Smooth muscle cell of trachea (primary cell): ENCODE results near the gene NARF. TPM values are rescaled to one million over a fixed set of nuclear protein-coding genes. Genes with fewer than 3 reads are reported as not detected.

Source experiments
- total RNA-seq: library from RNA; depleted of rRNA; stranded (reverse); fragments of >200 nt; gene quantifications from 2 replicates; pipeline ENCODE4 v1.2.1, GENCODE V29; 2014

The NARF gene
- 33.1 and 39.1 TPM in 2 replicates for total RNA-seq

GRCh38 chr17:82458179-82458884, at the start of gene NARF:
NARF (plus strand) TSS chr17:82458741; CDS start chr17:82458804, 63 bp downstream.

GRCh38 chr17:82418001-82418986, 40.2 kb upstream of the NARF start, which contains the start of the genes HEXD and OGFOD3:
HEXD (plus strand) TSS chr17:82418347; CDS start chr17:82419800, 1,453 bp downstream.
OGFOD3 (minus strand) TSS chr17:82418586; CDS start chr17:82418485, 101 bp downstream.

GRCh38 chr17:82450357-82451106, 8.0 kb upstream of the NARF start, which contains the start of gene CYBC1:
CYBC1 (minus strand) TSS chr17:82450752; CDS start chr17:82449254, 1,498 bp downstream.

GRCh38 chr17:82518826-82519810, 60.6 kb downstream of the NARF start, which contains the start of gene FOXK2:
FOXK2 (plus strand) TSS chr17:82519732; CDS start chr17:82519889, 157 bp downstream.

Other genes starting within 250 kb of the NARF start
- 12.6 and 16.0 TPM in 2 replicates for gene CCDC57, start 245.9 kb upstream of the NARF start, total RNA-seq
- gene SLC16A3, start 229.7 kb upstream of the NARF start, total RNA-seq, result 80.3 and 222 TPM in 2 replicates
- gene CSNK1D, start 185.0 kb upstream of the NARF start, total RNA-seq, result 60.9 and 70.6 TPM in 2 replicates
- gene CD7, start 141.1 kb upstream of the NARF start, total RNA-seq, result 0.66 and 1.3 TPM in 2 replicates
- gene SECTM1, start 125.0 kb upstream of the NARF start, total RNA-seq, result 39.7 and 198 TPM in 2 replicates
- not detected in 2 replicates for gene TEX19, start 99.5 kb upstream of the NARF start, total RNA-seq
- gene UTS2R, start 87.0 kb upstream of the NARF start, total RNA-seq, result 0.15 TPM in 1 of 2 replicates, not detected in the other
- 13.2 and 16.9 TPM in 2 replicates for gene HEXD, start 40.4 kb upstream of the NARF start, total RNA-seq
- gene OGFOD3, start 40.2 kb upstream of the NARF start, total RNA-seq, result 36.2 and 64.2 TPM in 2 replicates
- 87.3 and 108 TPM in 2 replicates for gene CYBC1, start 8.0 kb upstream of the NARF start, total RNA-seq
- 24.4 and 46.1 TPM in 2 replicates for gene FOXK2, start 61.0 kb downstream of the NARF start, total RNA-seq
- 51.3 and 58.1 TPM in 2 replicates for gene WDR45B, start 189.7 kb downstream of the NARF start, total RNA-seq
- 5.8 and 20.0 TPM in 2 replicates for gene RAB40B, start 240.0 kb downstream of the NARF start, total RNA-seq